ENCODE measurements around the gene BTBD9. TPM values are rescaled to one million over a fixed set of nuclear protein-coding genes. Genes with fewer than 3 reads are reported as not detected.

Gene BTBD9
- total RNA-seq, 4 donors from 2014 or later, result 8.6 to 34.1 (median 30.8) TPM

DNA sequence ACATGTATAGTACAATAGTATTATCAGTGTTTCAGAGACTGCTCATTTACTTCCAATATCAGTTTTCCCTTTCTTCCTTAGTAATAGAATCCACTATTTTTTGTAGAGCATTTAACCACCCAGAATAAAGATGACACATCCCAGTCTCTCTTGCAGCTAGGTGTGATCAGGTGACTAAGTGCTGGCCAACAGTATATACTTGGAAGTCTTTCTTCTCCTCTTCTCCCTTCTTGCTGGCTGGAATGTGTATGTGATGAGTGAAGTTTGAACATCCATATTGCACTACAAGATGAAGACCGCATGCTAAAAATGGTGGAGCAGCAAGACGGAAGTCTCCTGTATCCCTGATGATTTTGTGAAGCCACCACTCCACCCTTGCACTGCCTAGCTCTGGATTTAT lies 14.5 kb upstream of the BTBD9 start:
- Histone ChIP-seq H3K4me3 (no peak overlapping the region), H3K4me1 (no peaks in the 10 kb centered on the region), H3K9me3 (no peaks in the 10 kb centered on the region), H3K27ac (no peak overlapping the region), H3K36me3 (no peaks in the 10 kb centered on the region), H3K27me3 (no peaks in the 10 kb centered on the region)
- in situ Hi-C loops (cut with MboI; ENCODE audit: low pct_ligation_motif_present in 1 of 4, low pct_unique_long_range_greater_than_20kb in 1 of 4, low sequenced_read_pairs in 3 of 4), result no loop called here
- no peak for DNase-seq
- intact Hi-C loops (cut with DNase I; ENCODE audit: low total_unique reads), result no loop called here
- 98 to 100% methylated on average over 2 of the region's 2 CpGs for WGBS, 2 donors (ENCODE audit: low coverage in 1 of 2)
- TF ChIP-seq EP300 (IDR thresholded peaks at IDR 0.05; ENCODE audit: low read depth), result no peak
- TF ChIP-seq, protein P1, sequence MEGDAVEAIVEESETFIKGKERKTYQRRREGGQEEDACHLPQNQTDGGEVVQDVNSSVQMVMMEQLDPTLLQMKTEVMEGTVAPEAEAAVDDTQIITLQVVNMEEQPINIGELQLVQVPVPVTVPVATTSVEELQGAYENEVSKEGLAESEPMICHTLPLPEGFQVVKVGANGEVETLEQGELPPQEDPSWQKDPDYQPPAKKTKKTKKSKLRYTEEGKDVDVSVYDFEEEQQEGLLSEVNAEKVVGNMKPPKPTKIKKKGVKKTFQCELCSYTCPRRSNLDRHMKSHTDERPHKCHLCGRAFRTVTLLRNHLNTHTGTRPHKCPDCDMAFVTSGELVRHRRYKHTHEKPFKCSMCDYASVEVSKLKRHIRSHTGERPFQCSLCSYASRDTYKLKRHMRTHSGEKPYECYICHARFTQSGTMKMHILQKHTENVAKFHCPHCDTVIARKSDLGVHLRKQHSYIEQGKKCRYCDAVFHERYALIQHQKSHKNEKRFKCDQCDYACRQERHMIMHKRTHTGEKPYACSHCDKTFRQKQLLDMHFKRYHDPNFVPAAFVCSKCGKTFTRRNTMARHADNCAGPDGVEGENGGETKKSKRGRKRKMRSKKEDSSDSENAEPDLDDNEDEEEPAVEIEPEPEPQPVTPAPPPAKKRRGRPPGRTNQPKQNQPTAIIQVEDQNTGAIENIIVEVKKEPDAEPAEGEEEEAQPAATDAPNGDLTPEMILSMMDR (IDR thresholded peaks at IDR 0.05), result no peak
- TF ChIP-seq POLR2AphosphoS5 (IDR thresholded peaks at IDR 0.05), result no peak
- no peak for TF ChIP-seq POLR2A (IDR thresholded peaks at IDR 0.05)

DNA sequence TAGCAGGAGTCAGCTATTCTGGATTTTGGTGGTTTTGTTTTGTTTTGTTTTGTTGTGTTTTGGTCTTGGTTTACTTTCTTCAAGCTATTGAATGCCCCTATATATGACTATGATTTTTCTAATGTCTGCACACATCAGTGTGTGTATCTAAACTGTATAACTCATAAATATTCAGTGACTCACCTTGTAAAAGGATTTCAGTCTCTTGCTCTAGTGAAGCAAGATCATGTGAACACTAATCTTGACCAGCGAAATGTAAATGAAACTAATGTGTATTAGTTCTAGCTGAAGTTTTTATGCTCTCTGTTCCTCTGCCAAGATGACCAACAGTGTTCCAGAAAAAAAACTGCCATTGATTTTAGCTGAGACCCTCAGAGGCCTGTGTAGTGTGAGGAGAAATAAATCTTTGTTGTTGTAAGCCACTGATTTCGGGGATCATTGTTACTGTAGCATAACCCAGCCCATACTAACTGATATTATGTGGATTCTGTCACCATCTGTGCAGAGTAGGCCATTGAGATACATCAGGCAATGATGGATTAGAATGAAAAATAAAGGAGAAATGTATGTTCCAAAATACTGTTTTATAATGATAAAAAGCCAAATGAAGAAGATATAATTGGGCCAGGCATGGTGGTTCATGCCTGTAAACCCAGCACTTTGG lies 11.5 kb upstream of the BTBD9 start:
- H3K9me3 ChIP-seq, result no peaks in the 10 kb centered on the region
- WGBS, 2 donors (ENCODE audit: low coverage in 1 of 2), result 97% methylated on average over 2 of the region's 2 CpGs; no CpG with 5 or more reads in 1 of the 2 donors
- in situ Hi-C loops (cut with MboI; ENCODE audit: low pct_ligation_motif_present in 1 of 4, low pct_unique_long_range_greater_than_20kb in 1 of 4, low sequenced_read_pairs in 3 of 4), result no loop called here
- intact Hi-C loops (cut with DNase I; ENCODE audit: low total_unique reads), result no loop called here
- no peak overlapping the region for H3K27ac ChIP-seq
- TF ChIP-seq, protein P1 (IDR thresholded peaks at IDR 0.05), result no peak
- TF ChIP-seq EP300 (IDR thresholded peaks at IDR 0.05; ENCODE audit: low read depth), result no peak
- TF ChIP-seq POLR2A (IDR thresholded peaks at IDR 0.05), result no peak
- TF ChIP-seq POLR2AphosphoS5 (IDR thresholded peaks at IDR 0.05), result no peak
- no peaks in the 10 kb centered on the region for H3K36me3 ChIP-seq
- no peaks in the 10 kb centered on the region for H3K27me3 ChIP-seq
- DNase-seq, result no peak
- H3K4me1 ChIP-seq, result no peaks in the 10 kb centered on the region
- no peak overlapping the region for H3K4me3 ChIP-seq

DNA sequence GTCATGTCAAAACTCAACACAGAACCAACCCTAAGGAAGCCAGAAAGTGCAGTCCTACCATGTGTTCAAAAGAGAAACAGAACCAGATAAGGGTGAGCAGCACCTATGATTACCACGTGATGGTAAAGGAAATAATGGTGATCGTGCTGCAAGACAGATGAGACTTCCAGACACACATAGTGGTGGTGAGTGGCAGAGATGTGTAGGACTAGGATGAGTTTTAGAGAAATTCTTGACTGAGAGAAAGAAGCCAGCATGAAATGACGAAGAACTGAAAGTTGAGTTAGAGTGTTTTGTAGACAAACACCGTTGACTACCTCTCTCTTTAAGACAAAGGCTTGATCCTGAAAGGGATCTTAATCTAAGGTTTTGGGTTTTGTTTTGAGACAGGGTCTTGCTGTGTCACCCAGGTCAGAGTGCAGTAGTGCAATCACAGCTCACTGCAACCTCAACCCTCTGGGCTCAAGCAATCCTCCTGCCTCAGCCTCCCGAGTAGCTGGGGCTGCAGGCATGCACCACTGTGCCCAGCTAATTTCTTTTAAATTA lies 10.6 kb upstream of the BTBD9 start:
- Histone ChIP-seq H3K27me3 (no peaks in the 10 kb centered on the region), H3K36me3 (no peaks in the 10 kb centered on the region), H3K9me3 (no peaks in the 10 kb centered on the region), H3K27ac (no peak overlapping the region), H3K4me1 (no peaks in the 10 kb centered on the region), H3K4me3 (no peak overlapping the region)
- WGBS, 2 donors (ENCODE audit: low coverage in 1 of 2), result 90 to 92% methylated on average over 4 to 5 of the region's 5 CpGs
- in situ Hi-C loops (cut with MboI; ENCODE audit: low pct_ligation_motif_present in 1 of 4, low pct_unique_long_range_greater_than_20kb in 1 of 4, low sequenced_read_pairs in 3 of 4) (no loop called here), intact Hi-C loops (cut with DNase I; ENCODE audit: low total_unique reads) (no loop called here)
- TF ChIP-seq, protein P1 (IDR thresholded peaks at IDR 0.05), result no peak
- no peak for TF ChIP-seq EP300 (IDR thresholded peaks at IDR 0.05; ENCODE audit: low read depth)
- TF ChIP-seq POLR2A (IDR thresholded peaks at IDR 0.05), result no peak
- no peak for TF ChIP-seq POLR2AphosphoS5 (IDR thresholded peaks at IDR 0.05)
- DNase-seq, result no peak

DNA sequence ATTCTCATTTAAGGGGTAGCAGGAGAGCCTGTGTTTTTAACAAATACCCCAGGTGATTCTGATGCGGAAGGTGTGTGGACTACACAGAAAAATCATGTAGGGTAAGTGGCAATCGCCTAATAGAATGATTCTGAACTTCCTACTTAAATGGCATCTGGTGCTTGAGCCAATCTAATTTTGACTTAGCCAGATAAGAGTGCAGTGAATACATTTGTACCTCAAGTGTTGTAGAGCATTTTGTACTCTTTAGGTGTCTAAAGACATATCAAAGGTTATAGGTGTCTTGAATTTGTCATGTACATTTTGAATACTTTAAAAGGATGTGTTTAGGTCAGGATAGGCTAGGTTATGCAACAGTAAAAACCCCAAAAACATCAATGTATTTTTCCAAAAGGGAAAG lies 10.0 kb upstream of the BTBD9 start:
- Histone ChIP-seq H3K27ac (no peak overlapping the region), H3K4me1 (no peaks in the 10 kb centered on the region), H3K36me3 (no peaks in the 10 kb centered on the region), H3K4me3 (no peak overlapping the region), H3K27me3 (no peaks in the 10 kb centered on the region), H3K9me3 (no peaks in the 10 kb centered on the region)
- 80 to 90% methylated on average over 1 to 2 of the region's 2 CpGs for whole genome bisulfite sequencing, 2 donors (ENCODE audit: low coverage in 1 of 2)
- no peak for TF ChIP-seq EP300 (IDR thresholded peaks at IDR 0.05; ENCODE audit: low read depth)
- TF ChIP-seq, protein P1 (IDR thresholded peaks at IDR 0.05), result no peak
- no peak for TF ChIP-seq POLR2AphosphoS5 (IDR thresholded peaks at IDR 0.05)
- TF ChIP-seq POLR2A (IDR thresholded peaks at IDR 0.05), result no peak
- DNase-seq, result no peak
- in situ Hi-C loops (cut with MboI; ENCODE audit: low pct_ligation_motif_present in 1 of 4, low pct_unique_long_range_greater_than_20kb in 1 of 4, low sequenced_read_pairs in 3 of 4), result no loop called here
- intact Hi-C loops (cut with DNase I; ENCODE audit: low total_unique reads), result no loop called here

Data from transverse colon (tissue), 4 donors.